SK-N-SH (cell line): ENCODE measurements around the gene SLC6A3.

Experiments
- CHD2 ChIP-seq: fragments of 150-350 bp; IDR thresholded peaks from 2 replicates; pipeline ENCODE4 v1.6.1; 2018; ENCODE audit warnings: low read length; ENCODE audit not compliant: partially characterized antibody
- CTCF ChIP-seq: fragments of 200-600 bp; sonication (generic); IDR thresholded peaks from 2 replicates; pipeline ENCODE4 v1.6.1; 2017; ENCODE audit warnings: antibody characterized with exemption, mild to moderate bottlenecking, moderate library complexity
- EZH2phosphoT487 ChIP-seq: fragments of 200-600 bp; sonication (generic); IDR thresholded peaks from 2 replicates; pipeline ENCODE4 v1.6.1; 2017; ENCODE audit warnings: low read depth, mixed run types, mild to moderate bottlenecking, antibody characterized with exemption, moderate library complexity, borderline replicate concordance
- FOSL2 ChIP-seq: IDR thresholded peaks from 2 replicates; pipeline ENCODE4 v1.4.0; 2012; ENCODE audit warnings: low read depth, mild to moderate bottlenecking, moderate library complexity, borderline replicate concordance
- GATA2 ChIP-seq: sonication (generic); formaldehyde crosslinking; IDR thresholded peaks from 2 replicates; pipeline ENCODE4 v1.5.0; 2020; ENCODE audit warnings: mild to moderate bottlenecking, missing genetic modification reagents
- MAX ChIP-seq: IDR thresholded peaks from 2 replicates; pipeline ENCODE4 v1.4.0; 2012; ENCODE audit warnings: low read depth
- NFIC ChIP-seq: IDR thresholded peaks from 2 replicates; pipeline ENCODE4 v1.4.0; 2012; ENCODE audit warnings: borderline replicate concordance
- POLR2AphosphoS5 ChIP-seq: IDR thresholded peaks from 2 replicates; pipeline ENCODE4 v1.6.1; 2012; ENCODE audit warnings: low read depth, low read length
- RAD21 ChIP-seq: IDR thresholded peaks from 2 replicates; pipeline ENCODE4 v1.6.1; 2012; ENCODE audit warnings: mild to moderate bottlenecking, low read length
- REST ChIP-seq: IDR thresholded peaks from 2 replicates; pipeline ENCODE4 v1.6.1; 2012; ENCODE audit warnings: mild to moderate bottlenecking, low read depth, low read length, moderate library complexity
- SIN3A ChIP-seq: IDR thresholded peaks from 2 replicates; pipeline ENCODE4 v1.6.1; 2012; ENCODE audit warnings: low read depth, mild to moderate bottlenecking, low read length, moderate library complexity, borderline replicate concordance
- TCF12 ChIP-seq: IDR thresholded peaks from 2 replicates; pipeline ENCODE4 v1.4.0; 2012
- YY1 ChIP-seq: IDR thresholded peaks from 2 replicates; pipeline ENCODE4 v1.4.0; 2012; ENCODE audit warnings: low read depth, mild to moderate bottlenecking

- no peak for TF ChIP-seq CTCF
- no peak for TF ChIP-seq FOSL2
- no peak for TF ChIP-seq YY1
- no peak for TF ChIP-seq RAD21
- TF ChIP-seq POLR2AphosphoS5: no peak
- no peak for TF ChIP-seq TCF12
- TF ChIP-seq MAX: no peak
- no peak for TF ChIP-seq GATA2 (CRISPR knock-in tag)
- no peak for TF ChIP-seq EZH2phosphoT487
- TF ChIP-seq SIN3A: no peak
- TF ChIP-seq REST: no peak
- TF ChIP-seq NFIC: no peak
- TF ChIP-seq CHD2: no peak
Observed at GRCh38 chr5:1466631-1467265, 21.5 kb upstream of the SLC6A3 start.
